GM19467 (cell line): ENCODE results near the gene ELMOD3.
A peak's percentile ranks its signal among the peaks of the same experiment; 100 is the strongest.
"Not testable (repeated sequence)": the region's sequence is repeated elsewhere in the genome, so short reads cannot be mapped to it uniquely, and the experiment has no call there.

Experiments used
- ATAC-seq: cut with Tn5 transposase; IDR thresholded peaks from one replicate; pipeline ENCODE4 v1.9.1; 2021; ENCODE audit warnings: mild to moderate bottlenecking, moderate library complexity; ENCODE audit not compliant: unreplicated experiment

ELMOD3 gene

GRCh38 chr2:85329181-85329651, 25.4 kb upstream of the ELMOD3 start:
- ATAC-seq = no peak

- ATAC-seq = not testable (repeated sequence)
Measured at GRCh38 chr2:85329701-85330100, 24.9 kb upstream of the ELMOD3 start.

GRCh38 chr2:85330839-85331636, 23.5 kb upstream of the ELMOD3 start:
- no peak for ATAC-seq

- ATAC-seq = not testable (repeated sequence)
Measured at GRCh38 chr2:85333877-85334276, 20.7 kb upstream of the ELMOD3 start.

GRCh38 chr2:85334928-85335327, 19.6 kb upstream of the ELMOD3 start:
- no peak for ATAC-seq

- ATAC-seq = no peak
Measured at GRCh38 chr2:85340034-85340892, 14.3 kb upstream of the ELMOD3 start.

- ATAC-seq = no peak
Measured at GRCh38 chr2:85341269-85342029, 13.1 kb upstream of the ELMOD3 start.

- no peak for ATAC-seq
Measured at GRCh38 chr2:85342156-85342555, 12.4 kb upstream of the ELMOD3 start.

GRCh38 chr2:85343207-85343895, 11.2 kb upstream of the ELMOD3 start:
- ATAC-seq = not testable (repeated sequence)

- no peak for ATAC-seq
Measured at GRCh38 chr2:85344356-85344954, 10.1 kb upstream of the ELMOD3 start.

- no peak for ATAC-seq
Measured at GRCh38 chr2:85347599-85347998, 7.0 kb upstream of the ELMOD3 start.

- ATAC-seq = no peak
Measured at GRCh38 chr2:85353876-85354285, 688 bp upstream of the ELMOD3 start.

- ATAC-seq = peak; percentile 4
Measured at GRCh38 chr2:85355073-85355410, 473 bp downstream of the ELMOD3 start.

GRCh38 chr2:85355521-85355920, 952 bp downstream of the ELMOD3 start:
- no peak for ATAC-seq

GRCh38 chr2:85356186-85356585, 1.6 kb downstream of the ELMOD3 start:
- ATAC-seq = no peak

- no peak for ATAC-seq
Measured at GRCh38 chr2:85357736-85358135, 3.2 kb downstream of the ELMOD3 start.

GRCh38 chr2:85362653-85363387, 8.3 kb downstream of the ELMOD3 start:
- not testable (repeated sequence) for ATAC-seq

- ATAC-seq = no peak
Measured at GRCh38 chr2:85367180-85367579, 12.6 kb downstream of the ELMOD3 start.

GRCh38 chr2:85368921-85369320, 14.4 kb downstream of the ELMOD3 start:
- ATAC-seq = no peak
